CD14-positive monocyte (primary cell): Measurements from ENCODE around the gene ADGRG1. TPM values are rescaled to one million over a fixed set of nuclear protein-coding genes. Genes with fewer than 3 reads are reported as not detected.
A peak's percentile ranks its signal among the peaks of the same experiment; 100 is the strongest.

Experiments used
- DNase-seq, 3 donors: peaks; one replicate each; pipeline ENCODE4 v3.0.0-alpha.2; 2011 to 2022
- H2AFZ ChIP-seq: 2 replicates; pipeline ENCODE4 v1.6.0; 2012; ENCODE audit warnings: mild to moderate bottlenecking, low read depth, low read length, inconsistent platforms; ENCODE audit not compliant: insufficient read depth, poor library complexity, severe bottlenecking
- H3K27ac ChIP-seq, 2 donors: 1 replicate in 1 of 2; 2 replicates in 1 of 2; pipeline ENCODE4 v1.5.1; 2012 to 2013; ENCODE audit warnings: low read length in 2 of 2, control low read depth in 1 of 2, inconsistent platforms in 1 of 2, low read depth in 1 of 2, mild to moderate bottlenecking in 1 of 2
- H3K27me3 ChIP-seq, 2 donors: one replicate each; pipeline versions ENCODE4 v1.6.0 to v1.6.1; 2011 to 2013; ENCODE audit warnings: low read length in 2 of 2; ENCODE audit not compliant: control insufficient read depth in 2 of 2, insufficient read depth in 2 of 2
- H3K36me3 ChIP-seq, 2 donors: replicated peaks in 1 of 2; 1 replicate in 1 of 2; 2 replicates in 1 of 2; pipeline versions ENCODE4 v1.5.1 to v1.6.1; 2012 to 2013; ENCODE audit warnings: low read length in 2 of 2, control low read depth in 1 of 2, inconsistent platforms in 1 of 2, mild to moderate bottlenecking in 1 of 2; ENCODE audit not compliant: insufficient read depth in 2 of 2, control insufficient read depth in 1 of 2
- H3K4me1 ChIP-seq, 2 donors: 1 replicate in 1 of 2; 2 replicates in 1 of 2; pipeline versions ENCODE4 v1.5.1 to v1.6.1; 2012 to 2013; ENCODE audit warnings: low read length in 2 of 2, control low read depth in 1 of 2, inconsistent platforms in 1 of 2, mild to moderate bottlenecking in 1 of 2, moderate library complexity in 1 of 2; ENCODE audit not compliant: insufficient read depth in 2 of 2, control insufficient read depth in 1 of 2
- H3K4me2 ChIP-seq: replicated peaks from 2 replicates; pipeline ENCODE3; 2012; ENCODE audit warnings: low read length, moderate library complexity, mild to moderate bottlenecking; ENCODE audit not compliant: poor library complexity, severe bottlenecking; ENCODE audit errors: extremely low read depth
- H3K4me3 ChIP-seq, 3 experiments: fragments of 200-600 bp in 1 of 3; sonication (generic) in 1 of 3; replicated peaks in 1 of 3; 1 replicate in 2 of 3; 2 replicates in 1 of 3; pipeline ENCODE4 v1.5.1; 2011 to 2013; ENCODE audit warnings: low read length in 3 of 3, mild to moderate bottlenecking in 3 of 3, control low read depth in 2 of 3, low read depth in 2 of 3, inconsistent platforms in 1 of 3, moderate library complexity in 1 of 3
- H3K79me2 ChIP-seq: 2 replicates; pipeline ENCODE4 v1.6.0; 2012; ENCODE audit warnings: mild to moderate bottlenecking, control low read depth, inconsistent platforms, low read length, moderate library complexity; ENCODE audit not compliant: insufficient read depth
- H3K9ac ChIP-seq: 2 replicates; pipeline ENCODE4 v1.6.0; 2017; ENCODE audit warnings: low read length, mild to moderate bottlenecking; ENCODE audit not compliant: insufficient read depth, poor library complexity, severe bottlenecking
- H3K9me3 ChIP-seq, 2 donors: replicated peaks in 1 of 2; 1 replicate in 1 of 2; 2 replicates in 1 of 2; pipeline versions ENCODE4 v1.5.1 to v1.6.1; 2012 to 2013; ENCODE audit warnings: low read length in 2 of 2, control low read depth in 1 of 2; ENCODE audit not compliant: control insufficient read depth in 1 of 2, insufficient read depth in 1 of 2
- H4K20me1 ChIP-seq: 2 replicates; pipeline ENCODE4 v1.6.0; 2012; ENCODE audit warnings: mild to moderate bottlenecking, low read length, control low read depth, moderate library complexity; ENCODE audit not compliant: insufficient read depth
- H3K27ac Mint-ChIP-seq, 7 donors: one replicate each; pipeline ENCODE4 v1.8.0; 2020; ENCODE audit warnings: mild to moderate bottlenecking in 7 of 7, mixed read lengths in 7 of 7, moderate library complexity in 6 of 7, inconsistent platforms in 2 of 7
- H3K27me3 Mint-ChIP-seq, 3 donors: one replicate each; pipeline ENCODE4 v1.8.0; 2021 to 2022; ENCODE audit warnings: low read depth in 3 of 3, mild to moderate bottlenecking in 3 of 3, mixed read lengths in 3 of 3, moderate library complexity in 3 of 3, inconsistent platforms in 1 of 3
- H3K36me3 Mint-ChIP-seq, 2 donors: one replicate each; pipeline ENCODE4 v1.8.0; 2020; ENCODE audit warnings: mixed read lengths in 2 of 2, inconsistent platforms in 1 of 2, mild to moderate bottlenecking in 1 of 2
- H3K4me1 Mint-ChIP-seq: one replicate; pipeline ENCODE4 v1.8.0; 2020; ENCODE audit warnings: mild to moderate bottlenecking, mixed read lengths
- H3K4me3 Mint-ChIP-seq, 2 donors: one replicate each; pipeline ENCODE4 v1.8.0; 2020; ENCODE audit warnings: mild to moderate bottlenecking in 2 of 2, mixed read lengths in 2 of 2, moderate library complexity in 1 of 2
- H3K9me3 Mint-ChIP-seq, 7 donors: one replicate each; pipeline ENCODE4 v1.8.0; 2020 to 2022; ENCODE audit warnings: mixed read lengths in 7 of 7, mild to moderate bottlenecking in 6 of 7, moderate library complexity in 6 of 7, inconsistent platforms in 2 of 7
- CTCF ChIP-seq: fragments of 200-600 bp; IDR thresholded peaks from one replicate; pipeline ENCODE4 v1.8.0; 2022; ENCODE audit warnings: antibody characterized with exemption, mild to moderate bottlenecking
- WGBS: methylation state at CpG from one replicate; pipeline ENCODE4 v1.1.5; 2013; ENCODE audit warnings: missing lambda C conversion rate; ENCODE audit not compliant: insufficient coverage; 5-methylcytosine and 5-hydroxymethylcytosine counted together
- intact Hi-C, 2 donors: fragments of 100-400 bp; cut with micrococcal nuclease; formaldehyde crosslinking; loops; one replicate each; pipeline versions ENCODE4 v1.15.0 to v1.15.1; 2023
- polyA plus RNA-seq, 3 donors: library from polyadenylated mRNA; depleted of rRNA in 1 of 3; unstranded in 2 of 3; stranded (reverse) in 1 of 3; fragments of 300-500 nt in 2 of 3; fragments of >200 nt in 1 of 3; fragmentation: Illumina TruSeq in 2 of 3; gene quantifications; 1 replicate in 2 of 3; 2 replicates in 1 of 3; pipeline ENCODE4 v1.2.3, GENCODE V29; 2012 to 2021

Gene ADGRG1
- polyA plus RNA-seq, 3 donors: 0.07 to 0.39 (median 0.08) TPM

DNA sequence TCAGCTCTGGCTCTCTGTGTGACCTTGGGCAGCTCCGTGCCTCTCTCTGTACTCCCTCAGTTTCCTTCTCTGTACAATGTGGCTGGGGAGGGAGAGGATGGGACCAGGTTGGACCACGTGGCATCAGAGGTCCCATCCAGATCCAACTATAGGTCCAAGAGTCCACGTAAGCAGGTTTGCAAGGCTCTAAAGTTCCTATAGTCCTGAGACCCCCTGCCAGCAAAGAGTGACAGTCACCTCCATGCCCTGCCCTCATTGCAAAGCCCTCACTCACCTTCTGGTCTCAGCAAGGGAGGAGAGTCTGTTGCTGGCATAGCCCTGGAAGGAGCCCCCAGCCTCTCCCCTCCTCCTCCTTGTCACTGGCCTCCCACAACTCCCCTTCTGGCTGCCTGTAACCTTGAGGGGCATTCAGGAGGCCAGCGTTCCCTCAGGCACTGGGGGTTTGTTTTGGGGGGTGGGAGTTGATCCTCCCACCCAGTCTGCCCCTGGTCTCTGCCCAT lies 60.1 kb downstream of the ADGRG1 start:
- Mint-ChIP-seq H3K27me3 (peaks cover 1 to 11% (median 2%) of the 10 kb centered on the region in 3 donors), H3K27ac (peak overlapping the region in 2 of 7 donors; percentile 2 to 62), H3K36me3 (peaks cover 0 to 2% of the 10 kb centered on the region in 2 donors), H3K9me3 (peaks cover 0 to 2% (median 0%) of the 10 kb centered on the region in 7 donors), H3K4me1 (peaks cover 55% of the 10 kb centered on the region), H3K4me3 (no peak overlapping the region)
- no CpG with 5 or more reads among the region's 4 CpGs for WGBS
- Histone ChIP-seq H3K9ac (no peak overlapping the region), H3K79me2 (no peaks in the 10 kb centered on the region), H4K20me1 (no peaks in the 10 kb centered on the region), H3K4me3 (no peak overlapping the region), H2AFZ (no peak overlapping the region), H3K36me3 (no peaks in the 10 kb centered on the region), H3K27me3 (no peaks in the 10 kb centered on the region), H3K27ac (no peak overlapping the region), H3K4me1 (peaks cover 51 to 54% of the 10 kb centered on the region in 2 donors), H3K9me3 (no peaks in the 10 kb centered on the region), H3K4me2 (no peak overlapping the region)
- DNase-seq: no peak
- no peak for TF ChIP-seq CTCF
- intact Hi-C loops: no loop called here

DNA sequence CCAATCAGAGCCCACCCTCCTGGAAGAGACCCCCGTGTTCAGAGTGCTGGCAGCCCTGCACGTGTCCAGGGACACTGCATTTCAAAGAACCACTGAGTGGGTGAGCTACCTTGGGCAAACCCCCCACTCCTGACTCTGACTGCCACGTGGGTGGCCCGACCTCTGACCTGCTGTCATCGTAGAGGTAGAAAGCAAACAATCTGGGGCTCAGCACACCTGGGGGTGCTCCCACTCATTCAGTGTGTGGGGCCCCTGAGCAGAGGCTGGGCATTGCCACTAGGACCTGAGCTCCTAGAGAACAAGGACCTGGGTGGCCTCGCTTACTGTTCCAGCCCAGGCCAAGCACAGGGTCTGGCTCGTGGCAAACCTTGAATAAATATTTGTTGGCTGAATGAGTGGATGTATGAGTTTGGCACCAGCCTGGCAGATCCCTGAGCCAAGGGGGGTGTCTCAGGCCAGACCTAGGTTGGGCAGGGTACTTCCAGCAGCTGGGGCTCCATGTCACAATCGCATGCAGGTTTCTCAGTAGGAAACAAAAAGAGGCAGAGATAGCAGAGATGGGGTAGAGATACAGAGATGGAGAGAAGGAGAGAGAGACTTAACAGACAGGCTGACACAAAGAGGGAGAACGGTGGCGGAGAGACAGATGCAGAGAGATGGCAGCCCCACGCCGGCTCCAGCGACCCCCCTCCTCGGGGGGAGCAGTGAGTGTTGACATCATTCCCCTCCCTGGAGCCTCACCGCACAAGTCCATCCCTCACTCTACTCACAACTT lies 60.7 kb downstream of the ADGRG1 start:
- Histone ChIP-seq H2AFZ (peak overlapping the region; percentile 41), H3K27me3 (no peaks in the 10 kb centered on the region), H3K4me3 (peak overlapping the region in 1 of 3 experiments; percentile 27), H3K4me1 (peaks cover 49 to 53% of the 10 kb centered on the region in 2 donors), H4K20me1 (no peaks in the 10 kb centered on the region), H3K9ac (no peak overlapping the region), H3K4me2 (no peak overlapping the region), H3K9me3 (no peaks in the 10 kb centered on the region), H3K27ac (peak overlapping the region in 1 of 2 donors; percentile 10), H3K36me3 (no peaks in the 10 kb centered on the region), H3K79me2 (no peaks in the 10 kb centered on the region)
- DNase-seq: no peak
- TF ChIP-seq CTCF: no peak
- Mint-ChIP-seq H3K27me3 (peaks cover 1 to 10% (median 2%) of the 10 kb centered on the region in 3 donors), H3K9me3 (peaks cover 0 to 2% (median 0%) of the 10 kb centered on the region in 7 donors), H3K4me3 (no peak overlapping the region), H3K27ac (peak overlapping the region in 6 of 7 donors; percentile 2 to 86 (median 78)), H3K4me1 (peaks cover 55% of the 10 kb centered on the region), H3K36me3 (peaks cover 0 to 2% of the 10 kb centered on the region in 2 donors)
- WGBS: 17% methylated on average over 13 of the region's 15 CpGs
- intact Hi-C loops: no loop called here
